GM18861 (cell line): ENCODE results near the gene STXBP1.

Experiments
- ATAC-seq: cut with Tn5 transposase; IDR thresholded peaks from one replicate; pipeline ENCODE4 v1.9.1; 2021; ENCODE audit not compliant: unreplicated experiment

Gene STXBP1

GRCh38 chr9:127731938-127732337 is 119.9 kb downstream of the STXBP1 start:
- ATAC-seq = no peak

GRCh38 chr9:127732444-127732843 is 120.4 kb downstream of the STXBP1 start:
- ATAC-seq = no peak

GRCh38 chr9:127733614-127734013 is 121.5 kb downstream of the STXBP1 start:
- no peak for ATAC-seq

GRCh38 chr9:127734247-127734746 is 122.2 kb downstream of the STXBP1 start:
- ATAC-seq = no peak

- peak; percentile 72 for ATAC-seq
Observed at GRCh38 chr9:127734747-127735529, 122.9 kb downstream of the STXBP1 start, which contains the start of gene TOR2A. TOR2A (minus strand) TSS chr9:127735294; CDS start chr9:127735270, 24 bp downstream.

- peak; percentile 8 for ATAC-seq
Observed at GRCh38 chr9:127735530-127736185, 123.6 kb downstream of the STXBP1 start.

GRCh38 chr9:127738666-127739065 is 126.6 kb downstream of the STXBP1 start:
- ATAC-seq = no peak

GRCh38 chr9:127739614-127740330 is 127.7 kb downstream of the STXBP1 start:
- ATAC-seq = no peak

GRCh38 chr9:127741831-127742434 is 129.9 kb downstream of the STXBP1 start:
- ATAC-seq = no peak
